MM.1S (cell line): Measurements from ENCODE around the gene HOXD11.

Source experiments
- EZH2 ChIP-seq: fragments of 300-600 bp; sonication (generic); optimal IDR thresholded peaks from 2 replicates; pipeline ENCODE3; 2017; ENCODE audit warnings: low read depth, mild to moderate bottlenecking, antibody characterized with exemption, low read length, mixed read lengths
- EZH2phosphoT487 ChIP-seq: fragments of 300-600 bp; sonication (generic); IDR thresholded peaks from 2 replicates; pipeline ENCODE4 v1.6.1; 2018; ENCODE audit warnings: antibody characterized with exemption, low read length
- TF ChIP-seq, protein P1 (sequence below): fragments of 300-600 bp; sonication (generic); IDR thresholded peaks from 2 replicates; pipeline ENCODE4 v1.5.1; 2016; ENCODE audit warnings: antibody characterized with exemption, low read length, mixed read lengths

DNA sequence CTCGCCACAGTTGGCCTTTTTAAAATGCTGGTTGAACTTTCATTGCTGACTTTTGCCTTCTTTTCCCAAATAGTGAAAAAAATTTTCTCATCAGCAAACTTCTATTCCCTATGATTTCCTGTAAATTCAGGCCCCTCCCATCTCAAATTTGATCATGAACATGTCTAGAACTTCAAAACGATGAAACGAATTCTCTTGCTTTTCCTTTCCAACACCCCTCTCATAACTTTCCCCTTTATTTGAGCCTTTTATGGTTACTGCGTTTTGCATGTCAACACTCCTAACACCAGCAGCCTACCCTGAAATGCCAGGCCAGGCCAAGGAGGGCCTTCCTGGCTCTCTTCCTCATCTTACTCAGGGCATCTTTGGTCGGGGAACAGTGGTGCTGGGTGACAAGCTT lies 16.2 kb upstream of the HOXD11 start:
- TF ChIP-seq, protein P1, sequence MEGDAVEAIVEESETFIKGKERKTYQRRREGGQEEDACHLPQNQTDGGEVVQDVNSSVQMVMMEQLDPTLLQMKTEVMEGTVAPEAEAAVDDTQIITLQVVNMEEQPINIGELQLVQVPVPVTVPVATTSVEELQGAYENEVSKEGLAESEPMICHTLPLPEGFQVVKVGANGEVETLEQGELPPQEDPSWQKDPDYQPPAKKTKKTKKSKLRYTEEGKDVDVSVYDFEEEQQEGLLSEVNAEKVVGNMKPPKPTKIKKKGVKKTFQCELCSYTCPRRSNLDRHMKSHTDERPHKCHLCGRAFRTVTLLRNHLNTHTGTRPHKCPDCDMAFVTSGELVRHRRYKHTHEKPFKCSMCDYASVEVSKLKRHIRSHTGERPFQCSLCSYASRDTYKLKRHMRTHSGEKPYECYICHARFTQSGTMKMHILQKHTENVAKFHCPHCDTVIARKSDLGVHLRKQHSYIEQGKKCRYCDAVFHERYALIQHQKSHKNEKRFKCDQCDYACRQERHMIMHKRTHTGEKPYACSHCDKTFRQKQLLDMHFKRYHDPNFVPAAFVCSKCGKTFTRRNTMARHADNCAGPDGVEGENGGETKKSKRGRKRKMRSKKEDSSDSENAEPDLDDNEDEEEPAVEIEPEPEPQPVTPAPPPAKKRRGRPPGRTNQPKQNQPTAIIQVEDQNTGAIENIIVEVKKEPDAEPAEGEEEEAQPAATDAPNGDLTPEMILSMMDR, result no peak
- TF ChIP-seq EZH2 (no peak), EZH2phosphoT487 (no peak)
